Right lobe of liver (tissue), 6 donors: ENCODE measurements around the gene TGM2. TPM values are rescaled to one million over a fixed set of nuclear protein-coding genes. Genes with fewer than 3 reads are reported as not detected.

Experiments used
- ATAC-seq, 4 donors: fragments of 200-7000 bp; cut with Tn5 transposase; one replicate each; pipeline ENCODE4 v1.9.1; 2020; ENCODE audit warnings: mild to moderate bottlenecking in 4 of 4, moderate library complexity in 4 of 4
- DNase-seq, 3 donors: peaks; one replicate each; pipeline ENCODE4 v3.0.0-alpha.2; 2020
- H3K27ac ChIP-seq, 3 donors: fragments of 200-600 bp; one replicate each; pipeline ENCODE4 v1.8.0; 2022
- H3K27me3 ChIP-seq, 2 donors: fragments of 200-600 bp; one replicate each; pipeline ENCODE4 v1.8.0; 2022
- H3K36me3 ChIP-seq, 4 donors: fragments of 200-600 bp; sonication (generic) in 1 of 4; one replicate each; pipeline versions ENCODE4 v1.5.1 to v1.8.0; 2017 to 2022; ENCODE audit warnings: control low read depth in 1 of 4
- H3K4me1 ChIP-seq, 4 donors: fragments of 200-600 bp; sonication (generic) in 1 of 4; one replicate each; pipeline versions ENCODE4 v1.5.1 to v1.8.0; 2017 to 2022; ENCODE audit warnings: control low read depth in 1 of 4
- H3K4me3 ChIP-seq, 3 donors: fragments of 200-600 bp; one replicate each; pipeline ENCODE4 v1.8.0; 2022
- H3K9me3 ChIP-seq, 4 donors: fragments of 200-600 bp; sonication (generic) in 1 of 4; one replicate each; pipeline versions ENCODE4 v1.5.1 to v1.8.0; 2017 to 2022; ENCODE audit warnings: control low read depth in 1 of 4
- CTCF ChIP-seq, 4 donors: fragments of 200-600 bp in 3 of 4; fragments of 450-650 bp in 1 of 4; IDR thresholded peaks; one replicate each; pipeline versions ENCODE4 v1.5.1 to v1.8.0; 2016 to 2022; ENCODE audit warnings: antibody characterized with exemption in 4 of 4, mild to moderate bottlenecking in 2 of 4
- POLR2A ChIP-seq: fragments of 450-650 bp; IDR thresholded peaks from one replicate; pipeline ENCODE4 v1.6.1; 2017; ENCODE audit warnings: antibody characterized with exemption, mild to moderate bottlenecking
- WGBS: methylation state at CpG from one replicate; pipeline ENCODE4 v1.1.6; 2018; ENCODE audit warnings: low coverage, low lambda C conversion rate; ENCODE audit not compliant: insufficient coverage; ENCODE audit errors: missing lambda C conversion rate; 5-methylcytosine and 5-hydroxymethylcytosine counted together
- intact Hi-C, 2 donors: fragments of 100-400 bp; cut with DNase I; formaldehyde crosslinking; loops; one replicate each; pipeline versions ENCODE4 v1.11.2 to v1.14.1; 2022
- total RNA-seq, 6 experiments: library from RNA; depleted of rRNA in 2 of 6; stranded (reverse); fragments of >200 nt in 2 of 6; fragmentation: NEBNext Ultra II Directional in 3 of 6; extraction: Animal tissue kit (Norgen Biotek cat#: 25700) in 3 of 6; gene quantifications; one replicate each; pipeline versions ENCODE4 v1.1.0 to v1.2.4, GENCODE V29; 2016 to 2023
- donor health status: DM: no; HTN: yes; CAD: no.
- donor health status: DM: no; HTN: no; CAD: no.
- donor health status: DM: no; HTN: no; CAD: no.
- donor health status: DM: no; HTN: yes; CAD: no.
- donor health status: DM: no; HTN: yes; CAD: no.

The TGM2 gene
- total RNA-seq, 6 experiments from 2014 or later, result 135 to 940 (median 474) TPM

DNA sequence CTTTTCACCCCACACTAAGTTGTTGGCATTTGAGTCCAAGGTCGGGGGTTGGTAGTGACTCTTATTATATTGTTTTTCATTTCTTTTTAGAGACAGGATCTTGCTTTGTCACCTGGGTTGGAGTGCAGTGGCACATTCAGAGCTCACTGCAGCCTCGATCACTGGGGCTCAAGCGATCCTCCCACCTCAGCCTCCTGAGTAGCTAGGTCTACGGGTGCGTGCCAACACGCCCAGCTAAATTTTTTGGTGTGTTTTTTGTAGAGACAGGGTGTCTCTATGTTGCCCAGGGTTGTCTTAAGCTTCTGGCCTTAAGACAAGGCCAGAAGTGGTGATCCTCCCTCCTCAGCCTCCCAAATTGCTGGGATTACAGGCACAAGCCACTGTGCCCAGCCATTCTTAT lies 25.1 kb upstream of the TGM2 start:
- intact Hi-C loops, result no loop called here
- Histone ChIP-seq H3K4me3 (no peak overlapping the region), H3K4me1 (peaks cover 0 to 4% (median 0%) of the 10 kb centered on the region in 4 donors), H3K36me3 (no peaks in the 10 kb centered on the region), H3K27me3 (no peaks in the 10 kb centered on the region), H3K9me3 (no peaks in the 10 kb centered on the region), H3K27ac (no peak overlapping the region)
- TF ChIP-seq POLR2A, result no peak
- no peak for TF ChIP-seq CTCF (IDR thresholded peaks at IDR 0.05)
- ATAC-seq (no peak), DNase-seq (no peak)
- 92% methylated on average over 6 of the region's 6 CpGs for WGBS

GRCh38 chr20:38187517-38187916 lies 22.4 kb upstream of the TGM2 start:
- no peak for TF ChIP-seq POLR2A
- TF ChIP-seq CTCF (IDR thresholded peaks at IDR 0.05), result peak; percentile 36 to 54 (median 46)
- Histone ChIP-seq H3K36me3 (no peaks in the 10 kb centered on the region), H3K4me3 (no peak overlapping the region), H3K27me3 (no peaks in the 10 kb centered on the region), H3K4me1 (no peaks in the 10 kb centered on the region), H3K9me3 (no peaks in the 10 kb centered on the region), H3K27ac (no peak overlapping the region)
- intact Hi-C loops, result no loop called here
- ATAC-seq, result peak; percentile 96 to 99 (median 98)
- DNase-seq, result peak; percentile 70 to 81 (median 80)
- 43% methylated on average over 5 of the region's 5 CpGs for WGBS

- WGBS, result 43% methylated on average over 3 of the region's 5 CpGs
- intact Hi-C loops, result no loop called here
- DNase-seq (no peak), ATAC-seq (no peak)
- Histone ChIP-seq H3K4me1 (no peaks in the 10 kb centered on the region), H3K27me3 (no peaks in the 10 kb centered on the region), H3K4me3 (no peak overlapping the region), H3K36me3 (no peaks in the 10 kb centered on the region), H3K27ac (no peak overlapping the region), H3K9me3 (no peaks in the 10 kb centered on the region)
- no peak for TF ChIP-seq POLR2A
- no peak for TF ChIP-seq CTCF (IDR thresholded peaks at IDR 0.05)
Measured at GRCh38 chr20:38186788-38187221, 21.7 kb upstream of the TGM2 start.

DNA sequence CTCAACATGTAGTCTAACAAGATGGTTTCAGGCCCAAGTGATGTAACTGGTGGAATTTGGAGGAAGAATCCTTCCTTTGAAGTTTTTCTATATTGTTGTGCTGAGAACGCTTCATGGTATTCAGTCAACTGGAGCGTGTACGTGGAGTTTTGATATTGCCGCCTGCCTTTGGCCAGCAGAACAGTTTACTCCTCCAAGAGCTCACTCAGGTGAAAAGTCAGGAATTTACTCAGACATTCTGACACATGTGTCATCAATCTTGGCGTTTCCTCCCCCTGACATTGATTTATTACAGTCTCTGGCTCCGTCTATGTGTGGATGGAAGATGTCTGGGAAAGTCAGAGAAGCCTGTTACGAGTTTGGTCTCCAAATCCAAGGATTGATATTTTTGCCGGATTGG lies 19.0 kb upstream of the TGM2 start:
- ATAC-seq, result no peak
- Histone ChIP-seq H3K4me3 (no peak overlapping the region), H3K9me3 (no peaks in the 10 kb centered on the region), H3K4me1 (no peaks in the 10 kb centered on the region), H3K27me3 (no peaks in the 10 kb centered on the region), H3K27ac (no peak overlapping the region), H3K36me3 (no peaks in the 10 kb centered on the region)
- TF ChIP-seq POLR2A (no peak), CTCF (IDR thresholded peaks at IDR 0.05) (no peak)
- DNase-seq, result no peak
- 66% methylated on average over 7 of the region's 8 CpGs for WGBS
- intact Hi-C loops, result no loop called here

- H3K27me3 ChIP-seq, result no peaks in the 10 kb centered on the region
- no peaks in the 10 kb centered on the region for H3K4me1 ChIP-seq
- ATAC-seq, result no peak
- intact Hi-C loops, result no loop called here
- H3K4me3 ChIP-seq, result no peak overlapping the region
- no peak overlapping the region for H3K27ac ChIP-seq
- WGBS, result 100% methylated on average over 3 of the region's 3 CpGs
- no peak for DNase-seq
- no peaks in the 10 kb centered on the region for H3K9me3 ChIP-seq
- TF ChIP-seq POLR2A (no peak), CTCF (IDR thresholded peaks at IDR 0.05) (no peak)
- no peaks in the 10 kb centered on the region for H3K36me3 ChIP-seq
Measured at GRCh38 chr20:38181971-38182370, 16.9 kb upstream of the TGM2 start.
